Fibroblast of lung (primary cell): ENCODE results near the gene TWF2. TPM values are rescaled to one million over a fixed set of nuclear protein-coding genes. Genes with fewer than 3 reads are reported as not detected.

Experiments used
- DNase-seq, 2 donors: peaks; one replicate each; pipeline versions ENCODE4 v3.0.0 to v3.0.0-alpha.2; 2010; ENCODE audit warnings: low read depth in 2 of 2
- H2AFZ ChIP-seq: 2 replicates; pipeline ENCODE4 v1.5.1; 2012; ENCODE audit warnings: low read length, control low read depth, inconsistent platforms
- H3K27ac ChIP-seq: 2 replicates; pipeline ENCODE4 v1.5.1; 2011; ENCODE audit warnings: low read length, control low read depth; ENCODE audit not compliant: insufficient read depth
- H3K27me3 ChIP-seq: 2 replicates; pipeline ENCODE4 v1.5.1; 2011; ENCODE audit warnings: mild to moderate bottlenecking, low read length; ENCODE audit not compliant: control insufficient read depth, insufficient read depth
- H3K36me3 ChIP-seq: 2 replicates; pipeline ENCODE4 v1.5.1; 2011; ENCODE audit warnings: low read length; ENCODE audit not compliant: control insufficient read depth, insufficient read depth
- H3K4me1 ChIP-seq: 2 replicates; pipeline ENCODE4 v1.5.1; 2011; ENCODE audit warnings: low read length; ENCODE audit not compliant: control insufficient read depth, insufficient read depth; ENCODE audit errors: extremely low read depth
- H3K4me2 ChIP-seq: 2 replicates; pipeline ENCODE4 v1.5.1; 2011; ENCODE audit warnings: low read length, control low read depth; ENCODE audit not compliant: insufficient read depth; ENCODE audit errors: extremely low read depth
- H3K4me3 ChIP-seq, 4 experiments: fragments of 200-600 bp in 1 of 4; sonication (generic) in 1 of 4; replicated peaks in 1 of 4; 2 replicates each; pipeline ENCODE4 v1.5.1; 2011 to 2016; ENCODE audit warnings: low read length in 4 of 4, low read depth in 3 of 4, mild to moderate bottlenecking in 3 of 4, control low read depth in 2 of 4, inconsistent platforms in 1 of 4, mixed read lengths in 1 of 4; ENCODE audit not compliant: insufficient read depth in 1 of 4; ENCODE audit errors: control extremely low read depth in 1 of 4
- H3K79me2 ChIP-seq: 2 replicates; pipeline ENCODE4 v1.5.1; 2012; ENCODE audit warnings: mild to moderate bottlenecking, low read length, inconsistent platforms; ENCODE audit not compliant: control insufficient read depth, insufficient read depth
- H3K9ac ChIP-seq: 2 replicates; pipeline ENCODE4 v1.5.1; 2011; ENCODE audit warnings: mild to moderate bottlenecking, low read length, control low read depth; ENCODE audit not compliant: insufficient read depth
- H3K9me3 ChIP-seq: 2 replicates; pipeline ENCODE4 v1.5.1; 2012; ENCODE audit warnings: low read depth, low read length; ENCODE audit not compliant: control insufficient read depth, insufficient read depth
- H4K20me1 ChIP-seq: 2 replicates; pipeline ENCODE4 v1.5.1; 2011; ENCODE audit warnings: low read length; ENCODE audit not compliant: control insufficient read depth, insufficient read depth; ENCODE audit errors: extremely low read depth
- EZH2 ChIP-seq: IDR thresholded peaks from 2 replicates; pipeline ENCODE4 v1.5.1; 2012; ENCODE audit warnings: low read length, control low read depth, mild to moderate bottlenecking; ENCODE audit errors: missing control alignments
- polyA plus RNA-seq, 2 donors: library from polyadenylated mRNA; depleted of rRNA in 1 of 2; stranded (reverse) in 1 of 2; unstranded in 1 of 2; fragments of >200 nt; gene quantifications; 2 replicates each; pipeline ENCODE4 v1.2.1, GENCODE V29; 2011 to 2012; ENCODE audit warnings: missing spikeins in 1 of 2
- total RNA-seq: library from RNA; depleted of rRNA; stranded (reverse); fragments of >200 nt; gene quantifications from 2 replicates; pipeline ENCODE4 v1.2.1, GENCODE V29; 2014
- TF ChIP-seq, protein P1 (sequence below), 2 donors: IDR thresholded peaks in 1 of 2; conservative IDR thresholded peaks in 1 of 2; 1 replicate in 1 of 2; 2 replicates in 1 of 2; pipeline ENCODE4 v1.5.1; 2011 to 2012; ENCODE audit warnings: low read length in 2 of 2, control low read depth in 1 of 2, inconsistent platforms in 1 of 2, low read depth in 1 of 2, mild to moderate bottlenecking in 1 of 2

TWF2 gene
- total and polyA plus RNA-seq, 2 donors (not counting 1 experiment from before 2014, with no cell fraction given): 67.2 to 69.9 TPM

DNA sequence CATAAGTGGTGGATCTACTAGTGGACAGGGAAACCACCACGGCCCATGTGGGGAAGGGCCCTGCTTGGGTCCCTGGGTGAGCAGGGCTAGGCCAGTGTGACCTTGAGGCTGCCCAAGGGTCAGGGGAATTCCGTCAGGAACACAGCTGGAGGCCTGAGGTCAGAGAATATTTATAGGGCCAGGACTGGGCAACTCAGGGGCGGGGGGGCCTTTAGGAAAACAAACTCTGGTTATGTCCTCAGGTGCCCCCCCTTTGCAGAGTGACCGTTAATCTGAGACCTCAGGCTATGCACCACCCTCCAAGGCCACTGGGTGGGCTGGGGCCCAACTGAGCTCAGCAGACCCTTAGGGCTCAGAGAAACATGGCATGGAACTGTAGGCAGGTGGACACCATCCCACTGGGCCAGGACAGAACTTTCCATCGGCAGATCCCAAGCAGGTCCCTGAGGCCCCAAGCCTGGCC, 2.5 kb downstream of the TWF2 start:
- Histone ChIP-seq H3K27me3 (no peaks in the 10 kb centered on the region), H3K4me1 (peaks cover 27% of the 10 kb centered on the region), H3K36me3 (peaks cover 16% of the 10 kb centered on the region), H3K9me3 (no peaks in the 10 kb centered on the region), H3K9ac (no peak overlapping the region), H3K4me2 (peak overlapping the region; percentile 33), H3K27ac (peak overlapping the region; percentile 67), H4K20me1 (no peaks in the 10 kb centered on the region), H3K4me3 (no peak overlapping the region), H2AFZ (no peak overlapping the region), H3K79me2 (peaks cover 23% of the 10 kb centered on the region)
- DNase-seq: no peak
- TF ChIP-seq EZH2: no peak
- TF ChIP-seq, protein P1, sequence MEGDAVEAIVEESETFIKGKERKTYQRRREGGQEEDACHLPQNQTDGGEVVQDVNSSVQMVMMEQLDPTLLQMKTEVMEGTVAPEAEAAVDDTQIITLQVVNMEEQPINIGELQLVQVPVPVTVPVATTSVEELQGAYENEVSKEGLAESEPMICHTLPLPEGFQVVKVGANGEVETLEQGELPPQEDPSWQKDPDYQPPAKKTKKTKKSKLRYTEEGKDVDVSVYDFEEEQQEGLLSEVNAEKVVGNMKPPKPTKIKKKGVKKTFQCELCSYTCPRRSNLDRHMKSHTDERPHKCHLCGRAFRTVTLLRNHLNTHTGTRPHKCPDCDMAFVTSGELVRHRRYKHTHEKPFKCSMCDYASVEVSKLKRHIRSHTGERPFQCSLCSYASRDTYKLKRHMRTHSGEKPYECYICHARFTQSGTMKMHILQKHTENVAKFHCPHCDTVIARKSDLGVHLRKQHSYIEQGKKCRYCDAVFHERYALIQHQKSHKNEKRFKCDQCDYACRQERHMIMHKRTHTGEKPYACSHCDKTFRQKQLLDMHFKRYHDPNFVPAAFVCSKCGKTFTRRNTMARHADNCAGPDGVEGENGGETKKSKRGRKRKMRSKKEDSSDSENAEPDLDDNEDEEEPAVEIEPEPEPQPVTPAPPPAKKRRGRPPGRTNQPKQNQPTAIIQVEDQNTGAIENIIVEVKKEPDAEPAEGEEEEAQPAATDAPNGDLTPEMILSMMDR (conservative IDR thresholded peaks at IDR 0.05 in 1 of 2, IDR thresholded peaks at IDR 0.05 in 1 of 2; ENCODE audit: low read depth in 1 of 2, low read length in 2 of 2): no peak

GRCh38 chr3:52234516-52235447, 4.2 kb downstream of the TWF2 start:
- Histone ChIP-seq H3K27me3 (no peaks in the 10 kb centered on the region), H3K4me1 (peaks cover 18% of the 10 kb centered on the region), H3K4me2 (no peak overlapping the region), H3K9ac (no peak overlapping the region), H4K20me1 (no peaks in the 10 kb centered on the region), H2AFZ (no peak overlapping the region), H3K36me3 (peaks cover 29% of the 10 kb centered on the region), H3K4me3 (no peak overlapping the region), H3K27ac (no peak overlapping the region), H3K9me3 (no peaks in the 10 kb centered on the region), H3K79me2 (peaks cover 23% of the 10 kb centered on the region)
- no peak for TF ChIP-seq EZH2
- TF ChIP-seq, protein P1 (conservative IDR thresholded peaks at IDR 0.05 in 1 of 2, IDR thresholded peaks at IDR 0.05 in 1 of 2; ENCODE audit: low read depth in 1 of 2, low read length in 2 of 2): no peak
- DNase-seq: no peak

DNA sequence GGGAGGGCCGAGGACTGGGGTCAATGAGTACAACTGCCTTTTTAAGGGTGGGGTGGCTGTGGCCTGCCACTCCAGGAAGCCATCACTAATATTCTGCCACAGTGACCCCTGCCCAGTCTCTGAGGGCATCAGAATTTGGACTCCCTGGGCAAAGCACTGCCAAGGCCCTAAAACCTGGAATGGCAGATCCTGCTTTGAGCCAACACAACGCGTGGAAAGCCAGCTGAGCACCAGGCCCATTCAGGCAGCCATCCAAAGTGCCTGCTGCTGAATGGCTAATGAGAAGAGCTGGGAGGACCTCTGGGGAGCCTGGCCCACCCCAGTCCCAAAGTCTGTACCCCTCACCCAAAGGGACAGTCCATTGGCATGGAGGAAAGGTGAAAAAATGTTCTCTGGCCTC, 5.0 kb downstream of the TWF2 start:
- Histone ChIP-seq H3K4me3 (no peak overlapping the region), H3K4me2 (no peak overlapping the region), H4K20me1 (no peaks in the 10 kb centered on the region), H3K4me1 (peaks cover 17% of the 10 kb centered on the region), H2AFZ (no peak overlapping the region), H3K79me2 (peaks cover 21% of the 10 kb centered on the region), H3K9me3 (no peaks in the 10 kb centered on the region), H3K36me3 (peaks cover 37% of the 10 kb centered on the region), H3K27me3 (no peaks in the 10 kb centered on the region), H3K27ac (no peak overlapping the region), H3K9ac (no peak overlapping the region)
- no peak for DNase-seq
- TF ChIP-seq, protein P1 (conservative IDR thresholded peaks at IDR 0.05 in 1 of 2, IDR thresholded peaks at IDR 0.05 in 1 of 2; ENCODE audit: low read depth in 1 of 2, low read length in 2 of 2): no peak
- TF ChIP-seq EZH2: no peak
